Endothelial cell of umbilical vein (primary cell): Measurements from ENCODE around the gene THBS3. TPM values are rescaled to one million over a fixed set of nuclear protein-coding genes. Genes with fewer than 3 reads are reported as not detected.

Experiments used
- BruUV-seq: library from RNA; stranded (reverse); fragments of 400-500 nt; replicated peaks from 2 replicates; lab custom pipeline; 2021; lab: Mats Ljungman, UMichigan
- CTCF ChIA-PET: fragments of 300-600, 350-600 bp; sonication (Branson Sonifier 250); formaldehyde crosslinking; loops from one replicate; lab custom pipeline; 2021; ENCODE audit warnings: antibody characterized with exemption, inconsistent platforms; lab: Charles Lee
- POLR2A ChIA-PET: fragments of 300-600, 350-600 bp; sonication (Branson Sonifier 250); formaldehyde crosslinking; loops from one replicate; lab custom pipeline; 2021; ENCODE audit warnings: antibody characterized with exemption, inconsistent platforms; lab: Charles Lee
- DNase-seq: peaks from one replicate; pipeline ENCODE4 v3.0.0-alpha.2; 2011; ENCODE audit warnings: low read depth, low spot score
- FAIRE-seq: peaks from 2 replicates; lab custom pipeline; 2011; peaks lifted over from hg19 to GRCh38; lab: Jason Lieb, UNC
- H2AFZ ChIP-seq: 2 replicates; pipeline ENCODE4 v1.6.0; 2012; ENCODE audit warnings: low read depth, low read length, control low read depth, inconsistent platforms
- H3K27ac ChIP-seq: 2 replicates; pipeline ENCODE4 v1.5.1; 2011; ENCODE audit warnings: low read depth, mild to moderate bottlenecking, control low read depth, low read length, moderate library complexity; ENCODE audit not compliant: insufficient read depth
- H3K27me3 ChIP-seq, 2 experiments: 2 replicates each; pipeline versions ENCODE4 v1.6.0 to v1.6.1; 2011; ENCODE audit warnings: low read length in 2 of 2, mixed read lengths in 1 of 2; ENCODE audit not compliant: control insufficient read depth in 2 of 2, insufficient read depth in 2 of 2
- H3K36me3 ChIP-seq, 2 experiments: 2 replicates in 1 of 2; 3 replicates in 1 of 2; pipeline ENCODE4 v1.5.1; 2011; ENCODE audit warnings: low read length in 2 of 2, mild to moderate bottlenecking in 1 of 2, moderate library complexity in 1 of 2; ENCODE audit not compliant: control insufficient read depth in 2 of 2, insufficient read depth in 2 of 2; ENCODE audit errors: extremely low read depth in 1 of 2
- H3K4me1 ChIP-seq: 3 replicates; pipeline ENCODE4 v1.5.1; 2011; ENCODE audit warnings: mild to moderate bottlenecking, low read length; ENCODE audit not compliant: control insufficient read depth, insufficient read depth; ENCODE audit errors: extremely low read depth
- H3K4me2 ChIP-seq: 2 replicates; pipeline ENCODE4 v1.6.1; 2011; ENCODE audit warnings: low read length, control low read depth, mixed read lengths; ENCODE audit not compliant: insufficient read depth
- H3K4me3 ChIP-seq, 3 experiments: fragments of 200-600 bp in 1 of 3; sonication (generic), shearing (Covaris generic) in 1 of 3; replicated peaks in 1 of 3; 2 replicates each; pipeline ENCODE4 v1.5.1; 2011 to 2016; ENCODE audit warnings: control low read depth in 3 of 3, low read length in 3 of 3, mild to moderate bottlenecking in 2 of 3, inconsistent platforms in 1 of 3, low read depth in 1 of 3, moderate library complexity in 1 of 3; ENCODE audit not compliant: insufficient read depth in 1 of 3
- H3K79me2 ChIP-seq: 2 replicates; pipeline ENCODE4 v1.6.0; 2012; ENCODE audit warnings: low read length, inconsistent platforms; ENCODE audit not compliant: control insufficient read depth, insufficient read depth
- H3K9ac ChIP-seq: replicated peaks from 2 replicates; pipeline ENCODE3; 2011; ENCODE audit warnings: low read length, control low read depth; ENCODE audit not compliant: insufficient read depth; ENCODE audit errors: extremely low read depth
- H3K9me1 ChIP-seq: replicated peaks from 3 replicates; pipeline ENCODE4 v1.6.0; 2011; ENCODE audit warnings: mild to moderate bottlenecking, low read length; ENCODE audit not compliant: control insufficient read depth, insufficient read depth; ENCODE audit errors: extremely low read depth
- H3K9me3 ChIP-seq: replicated peaks from 2 replicates; pipeline ENCODE4 v1.5.1; 2012; ENCODE audit warnings: low read length, inconsistent platforms; ENCODE audit not compliant: control insufficient read depth, insufficient read depth
- H4K20me1 ChIP-seq: replicated peaks from 2 replicates; pipeline ENCODE3; 2011; ENCODE audit warnings: mild to moderate bottlenecking, low read length; ENCODE audit not compliant: control insufficient read depth, insufficient read depth; ENCODE audit errors: extremely low read depth
- EZH2 ChIP-seq: IDR thresholded peaks from 2 replicates; pipeline ENCODE4 v1.6.1; 2012; ENCODE audit warnings: borderline replicate concordance, low read depth, mild to moderate bottlenecking, moderate library complexity, low read length, inconsistent platforms; ENCODE audit not compliant: severe bottlenecking
- FOS ChIP-seq: IDR thresholded peaks from 2 replicates; pipeline ENCODE4 v1.6.1; 2011; ENCODE audit warnings: mild to moderate bottlenecking, low read length, moderate library complexity, borderline replicate concordance; ENCODE audit not compliant: insufficient read depth
- GATA2 ChIP-seq: IDR thresholded peaks from 2 replicates; pipeline ENCODE4 v1.7.0; 2011; ENCODE audit warnings: low read depth, mild to moderate bottlenecking, moderate library complexity, mixed read lengths, low read length; ENCODE audit not compliant: insufficient read length, insufficient read depth
- JUN ChIP-seq: IDR thresholded peaks from 2 replicates; pipeline ENCODE4 v1.6.1; 2011; ENCODE audit warnings: borderline replicate concordance, low read depth; ENCODE audit not compliant: insufficient read length, insufficient read depth
- MYC ChIP-seq: IDR thresholded peaks from one replicate; pipeline ENCODE4 v1.6.1; 2011; ENCODE audit warnings: mild to moderate bottlenecking, low read depth, low read length
- POLR2A ChIP-seq: IDR thresholded peaks from 2 replicates; pipeline ENCODE4 v1.6.1; 2012; ENCODE audit warnings: low read depth, mild to moderate bottlenecking, control low read depth, low read length
- POLR2AphosphoS5 ChIP-seq: IDR thresholded peaks from 2 replicates; pipeline ENCODE4 v1.6.1; 2012; ENCODE audit warnings: low read depth, mild to moderate bottlenecking, control low read depth, low read length, moderate library complexity; ENCODE audit not compliant: insufficient read depth
- dilution Hi-C: fragments of 300-500 bp; cut with MboI; formaldehyde crosslinking; loops from one replicate; pipeline ENCODE4 v1.15.0; 2019; ENCODE audit warnings: low sequenced_read_pairs; ENCODE audit not compliant: extremely low pct_ligation_motif_present
- intact Hi-C: fragments of 100-400 bp; cut with micrococcal nuclease; formaldehyde crosslinking; loops from one replicate; pipeline ENCODE4 v1.10.0; 2022
- polyA plus RNA-seq, 4 experiments: library from polyadenylated mRNA; depleted of rRNA in 3 of 4; stranded (reverse) in 3 of 4; unstranded in 1 of 4; fragments of >200 nt; gene quantifications; 2 replicates each; pipeline versions ENCODE4 v1.2.1 to v1.2.3, GENCODE V29; 2011 to 2012; ENCODE audit warnings: missing spikeins in 1 of 4
- total RNA-seq: library from RNA; stranded (reverse); gene quantifications from 2 replicates; pipeline ENCODE4 v1.2.3, GENCODE V29; 2021
- TF ChIP-seq, protein P1 (sequence below), 2 donors: IDR thresholded peaks; 1 replicate in 1 of 2; 2 replicates in 1 of 2; pipeline ENCODE4 v1.5.1; 2011; ENCODE audit warnings: low read length in 2 of 2, mild to moderate bottlenecking in 2 of 2, moderate library complexity in 2 of 2, control low read depth in 1 of 2, inconsistent platforms in 1 of 2, low read depth in 1 of 2; ENCODE audit not compliant: insufficient read depth in 1 of 2; ENCODE audit errors: extremely low read depth in 1 of 2
- TF ChIP-seq, protein P2 (sequence below): IDR thresholded peaks from 2 replicates; pipeline ENCODE4 v1.6.1; 2011; ENCODE audit not compliant: insufficient read depth, insufficient read length

The THBS3 gene
- total and polyA plus RNA-seq, 2 donors (not counting 3 experiments of a cell fraction or from before 2014, with no cell fraction given), result 23.6 to 25.7 TPM

DNA sequence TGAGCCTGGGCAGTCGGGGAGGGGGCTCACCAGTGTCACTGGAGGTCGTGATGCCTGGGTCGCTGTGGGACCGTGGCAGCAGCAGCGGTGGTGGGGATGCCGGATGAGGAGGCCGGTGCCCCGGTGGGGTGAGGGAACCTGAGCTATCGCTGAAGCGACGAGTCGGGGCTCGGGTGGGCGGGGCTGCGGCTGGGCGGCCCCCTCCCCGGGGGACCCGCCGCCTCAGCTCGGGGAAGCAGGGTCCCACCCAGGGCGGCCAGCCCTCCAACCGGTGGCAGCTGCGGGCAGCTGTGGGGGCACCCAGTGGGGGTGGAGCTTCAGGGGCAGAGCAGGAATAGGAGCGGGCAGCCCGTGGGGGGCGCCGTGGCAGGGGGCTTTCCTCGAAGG lies 42.5 kb upstream of the THBS3 start:
- FAIRE-seq (no peak), DNase-seq (no peak)
- Histone ChIP-seq H3K79me2 (peaks cover 9% of the 10 kb centered on the region), H3K27me3 (no peaks in the 10 kb centered on the region), H3K4me3 (peak overlapping the region in 1 of 3 experiments; percentile 12), H3K9me3 (no peaks in the 10 kb centered on the region), H4K20me1 (no peaks in the 10 kb centered on the region), H3K36me3 (peaks cover 3 to 14% of the 10 kb centered on the region in 2 experiments), H3K4me2 (peak overlapping the region; percentile 17), H3K27ac (no peak overlapping the region), H3K9me1 (no peaks in the 10 kb centered on the region), H3K9ac (no peak overlapping the region), H2AFZ (peak overlapping the region; percentile 76), H3K4me1 (peaks cover 23% of the 10 kb centered on the region)
- intact Hi-C loops (loop anchor here (1.0 to 10.0 kb wide), 5 partner anchors 58 to 398 kb away; partner anchors contain the start of genes ASH1L and FDPS), dilution Hi-C loops (no loop called here)
- no peak for TF ChIP-seq MYC
- no peak for TF ChIP-seq JUN
- TF ChIP-seq FOS, result no peak
- no peak for TF ChIP-seq POLR2A
- no peak for TF ChIP-seq POLR2AphosphoS5
- TF ChIP-seq EZH2, result no peak
- TF ChIP-seq, protein P1, sequence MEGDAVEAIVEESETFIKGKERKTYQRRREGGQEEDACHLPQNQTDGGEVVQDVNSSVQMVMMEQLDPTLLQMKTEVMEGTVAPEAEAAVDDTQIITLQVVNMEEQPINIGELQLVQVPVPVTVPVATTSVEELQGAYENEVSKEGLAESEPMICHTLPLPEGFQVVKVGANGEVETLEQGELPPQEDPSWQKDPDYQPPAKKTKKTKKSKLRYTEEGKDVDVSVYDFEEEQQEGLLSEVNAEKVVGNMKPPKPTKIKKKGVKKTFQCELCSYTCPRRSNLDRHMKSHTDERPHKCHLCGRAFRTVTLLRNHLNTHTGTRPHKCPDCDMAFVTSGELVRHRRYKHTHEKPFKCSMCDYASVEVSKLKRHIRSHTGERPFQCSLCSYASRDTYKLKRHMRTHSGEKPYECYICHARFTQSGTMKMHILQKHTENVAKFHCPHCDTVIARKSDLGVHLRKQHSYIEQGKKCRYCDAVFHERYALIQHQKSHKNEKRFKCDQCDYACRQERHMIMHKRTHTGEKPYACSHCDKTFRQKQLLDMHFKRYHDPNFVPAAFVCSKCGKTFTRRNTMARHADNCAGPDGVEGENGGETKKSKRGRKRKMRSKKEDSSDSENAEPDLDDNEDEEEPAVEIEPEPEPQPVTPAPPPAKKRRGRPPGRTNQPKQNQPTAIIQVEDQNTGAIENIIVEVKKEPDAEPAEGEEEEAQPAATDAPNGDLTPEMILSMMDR (IDR thresholded peaks at IDR 0.05; ENCODE audit: extremely low read depth in 1 of 2, insufficient read depth in 1 of 2, low read depth in 1 of 2, low read length in 2 of 2), result no peak
- no peak for TF ChIP-seq GATA2
- TF ChIP-seq, protein P2, sequence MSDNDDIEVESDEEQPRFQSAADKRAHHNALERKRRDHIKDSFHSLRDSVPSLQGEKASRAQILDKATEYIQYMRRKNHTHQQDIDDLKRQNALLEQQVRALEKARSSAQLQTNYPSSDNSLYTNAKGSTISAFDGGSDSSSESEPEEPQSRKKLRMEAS, result no peak
- ChIA-PET POLR2A (interaction anchor here (1.0 kb wide), 1 partner anchor 72 kb away, joined by 8 read pairs; no protein-coding TSS in a partner anchor), CTCF (interaction anchor here (0.7 to 5.8 kb wide), 31 partner anchors 9 to 479 kb away, joined by 3 to 115 read pairs (median 9); partner anchors contain the start of genes ASH1L, CLK2, FDPS and HCN3)
- BruUV-seq, result no TSS peak
